ENCODE data around the gene HS3ST3A1.

The HS3ST3A1 gene

GRCh38 chr17:13491491-13491890 is 110.2 kb downstream of the HS3ST3A1 start:
- DNase-seq = no peak

DNA sequence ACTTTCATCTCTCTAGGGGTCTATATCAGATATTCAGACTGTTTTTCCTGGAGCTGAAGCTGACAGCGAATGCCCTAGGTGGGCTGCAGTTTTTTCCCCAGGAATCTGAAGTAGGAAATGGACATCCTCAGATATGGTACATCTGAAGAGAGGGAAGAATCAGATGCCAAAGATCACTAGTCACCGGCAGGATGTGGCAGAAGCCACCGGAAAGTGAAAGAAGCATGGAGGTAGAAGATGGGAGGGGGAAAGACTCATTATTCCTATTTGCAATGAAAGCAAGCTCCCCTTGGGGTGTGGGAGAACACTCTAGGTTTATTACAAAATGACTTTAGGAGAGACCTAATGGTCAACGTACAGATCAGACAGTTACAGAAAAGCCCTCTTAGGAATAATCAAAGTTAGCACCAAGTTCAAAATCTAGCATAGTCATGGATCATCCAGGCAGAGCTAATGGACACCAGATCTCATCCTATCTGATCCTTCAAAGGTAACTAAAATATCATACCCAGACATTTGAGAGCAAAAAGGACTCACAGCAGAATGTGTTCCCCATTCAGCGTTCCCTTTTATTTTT is 110.7 kb downstream of the HS3ST3A1 start:
- no peak for DNase-seq

DNA sequence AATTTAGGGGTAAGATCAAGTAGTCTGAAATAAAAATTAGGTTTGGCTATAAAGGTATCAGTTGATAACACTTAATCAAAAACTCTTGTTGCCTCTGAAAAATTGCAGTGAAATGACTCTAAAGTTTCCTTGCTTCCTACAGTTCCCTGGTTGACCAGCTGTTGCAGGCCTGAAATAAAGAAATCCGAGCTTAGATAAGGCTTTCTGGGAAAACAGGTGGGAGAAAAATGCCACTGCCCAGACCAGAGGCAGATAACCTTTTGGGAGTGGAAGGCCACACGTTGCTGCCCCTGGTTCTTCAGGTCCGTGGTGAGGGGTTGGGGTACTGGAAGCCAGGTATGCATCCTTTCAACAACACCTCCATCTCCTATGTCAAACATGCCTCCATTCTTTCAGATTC is 111.3 kb downstream of the HS3ST3A1 start:
- no peak for DNase-seq

DNA sequence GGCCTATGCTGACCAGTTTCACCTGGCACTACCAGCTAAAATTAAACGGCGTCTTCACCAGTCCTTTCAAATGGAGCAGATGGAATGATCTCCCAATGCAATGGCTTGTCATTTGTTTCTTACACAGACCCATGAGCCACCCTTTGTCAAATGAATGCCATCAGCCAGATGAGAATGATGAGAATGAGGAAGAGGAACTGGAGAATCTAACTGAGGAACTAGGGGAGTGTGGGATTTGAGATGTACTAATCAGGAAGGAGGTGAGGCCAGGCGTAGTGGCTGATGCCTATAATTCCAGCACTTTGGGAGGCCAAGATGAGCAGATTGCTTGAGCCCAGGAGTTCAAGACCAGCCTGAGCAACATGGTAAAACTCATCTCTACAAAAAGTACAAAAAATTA is 116.4 kb downstream of the HS3ST3A1 start:
- no peak for DNase-seq

GRCh38 chr17:13484020-13484419 is 117.7 kb downstream of the HS3ST3A1 start:
- no peak for DNase-seq

- no peak for DNase-seq
Observed at GRCh38 chr17:13480877-13481276, 120.9 kb downstream of the HS3ST3A1 start.

- no peak for DNase-seq
Observed at GRCh38 chr17:13478326-13478830, 123.4 kb downstream of the HS3ST3A1 start.

DNA sequence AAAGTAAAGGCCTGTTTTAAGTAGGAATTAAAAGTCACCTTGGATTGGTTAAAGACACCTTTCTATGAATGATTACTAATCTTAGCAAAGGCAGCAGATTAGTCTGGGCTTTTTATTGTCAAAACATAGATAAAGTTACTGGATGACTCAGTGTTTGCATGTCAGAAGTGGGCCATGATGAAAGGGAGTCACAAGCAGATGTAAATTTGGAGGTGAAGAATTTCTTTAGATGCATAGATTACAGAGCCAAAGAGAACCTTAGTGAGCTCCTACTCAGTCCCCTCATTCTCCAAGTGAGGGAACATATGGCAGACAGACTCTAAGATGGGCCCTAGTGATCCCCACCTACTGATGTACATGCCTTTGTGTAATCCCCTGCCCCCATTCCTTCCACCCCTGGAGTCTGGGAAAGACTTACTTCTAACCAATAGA is 124.5 kb downstream of the HS3ST3A1 start:
- DNase-seq = no peak

DNA sequence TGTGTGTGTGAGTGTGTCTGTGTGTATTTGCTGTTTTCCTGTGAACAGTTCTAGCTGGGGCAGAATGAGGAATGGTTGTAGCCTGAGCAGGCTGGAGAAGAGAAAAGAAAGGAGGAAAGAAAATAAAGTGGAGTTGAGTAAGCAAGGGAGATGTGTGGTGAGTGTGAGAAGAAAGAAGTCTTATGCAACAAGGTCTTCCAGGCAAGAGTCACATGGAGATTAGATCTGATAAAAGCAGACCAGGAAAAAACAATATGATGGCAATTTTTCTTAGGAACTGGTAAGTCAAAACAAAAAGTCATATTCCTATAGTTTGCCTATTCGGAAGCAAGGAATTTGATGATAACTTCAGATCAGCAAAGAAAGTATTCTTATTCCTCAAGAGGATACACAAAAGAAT is 125.0 kb downstream of the HS3ST3A1 start:
- DNase-seq = no peak

DNA sequence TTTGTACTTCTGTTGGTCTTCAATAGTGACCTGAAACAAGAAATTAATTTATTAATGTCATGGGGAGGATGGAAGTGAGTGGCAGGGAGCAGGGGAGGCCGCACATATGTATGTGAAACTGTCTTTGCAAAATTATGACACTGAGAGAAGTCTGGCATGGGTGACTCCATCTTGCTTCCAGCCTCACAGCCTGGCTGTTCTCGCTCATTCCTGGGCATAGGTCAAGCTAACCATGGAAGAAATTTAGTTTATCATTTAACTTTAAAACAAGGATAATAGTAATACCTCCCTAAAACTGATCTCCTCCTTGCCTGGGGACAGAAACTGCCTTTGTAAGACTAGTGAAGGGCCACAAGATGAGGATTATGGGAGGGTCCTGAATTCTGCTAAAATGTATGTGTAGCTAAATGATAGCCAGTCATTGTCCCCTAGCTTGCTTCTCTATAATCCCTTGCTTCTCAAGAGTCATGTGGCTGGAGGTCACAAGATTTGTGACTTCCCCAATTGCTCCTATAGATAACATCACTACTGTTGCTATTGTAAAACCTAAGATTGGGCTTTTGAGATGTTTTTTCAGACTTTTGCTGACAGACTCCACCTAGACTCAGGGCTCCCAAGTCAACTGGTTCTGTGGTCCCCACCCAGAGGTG is 126.0 kb downstream of the HS3ST3A1 start:
- no peak for DNase-seq

DNA sequence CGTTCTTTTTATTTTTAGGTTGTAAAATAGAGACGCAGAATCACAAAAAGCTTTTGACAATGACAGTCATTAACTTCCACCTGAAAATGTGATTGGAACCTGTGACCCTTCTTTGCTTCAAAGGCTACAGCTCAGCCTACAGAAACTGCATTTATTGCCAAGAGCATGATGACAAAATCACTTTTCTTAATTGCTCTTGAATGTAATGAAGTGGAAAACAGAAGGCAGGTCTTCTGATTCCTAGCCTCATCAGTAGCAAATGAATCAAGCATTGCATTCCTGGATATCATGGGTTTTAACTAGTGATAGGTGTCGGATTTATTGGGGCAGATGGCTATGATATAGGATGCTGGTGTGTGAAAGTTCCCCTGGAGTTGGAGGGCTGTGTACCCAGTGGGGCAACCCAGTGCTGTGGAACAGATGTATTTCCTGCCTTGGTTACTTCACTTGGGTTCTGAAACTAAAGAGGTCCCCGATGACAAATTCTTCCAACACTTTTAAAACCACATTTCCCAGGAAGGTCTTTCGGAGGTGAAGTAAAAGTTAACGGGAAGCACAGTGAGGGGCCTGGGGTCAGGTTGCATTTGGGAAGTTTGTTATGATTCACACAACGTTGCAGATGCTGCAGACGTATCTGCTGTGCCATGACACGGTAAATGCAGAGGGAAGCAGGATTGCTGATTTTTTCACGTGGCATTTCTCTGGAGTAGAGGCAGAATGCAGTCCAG is 127.5 kb downstream of the HS3ST3A1 start:
- no peak for DNase-seq

- DNase-seq = no peak
Observed at GRCh38 chr17:13465678-13466077, 136.1 kb downstream of the HS3ST3A1 start.

DNA sequence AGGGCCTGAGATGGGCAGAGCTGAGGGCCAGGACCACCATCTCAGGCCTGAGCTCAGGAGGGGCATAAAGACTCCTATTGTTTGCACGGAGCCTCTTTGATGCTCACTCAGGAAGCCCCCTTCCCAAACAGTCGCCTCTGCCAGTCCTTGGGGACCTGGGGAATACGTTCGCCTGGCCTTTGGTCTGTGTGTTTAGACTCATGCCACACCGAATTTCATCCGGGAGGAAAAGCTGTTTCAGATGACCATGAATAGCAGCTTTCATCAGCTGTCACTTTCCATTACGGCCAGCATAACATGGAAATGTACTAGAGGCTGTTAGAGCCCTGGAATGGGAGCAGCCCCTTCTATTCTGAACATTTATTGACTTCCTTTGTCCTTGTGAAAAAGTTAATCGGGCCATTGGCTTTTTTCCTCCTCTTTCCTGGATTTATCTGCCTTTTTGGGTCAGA is 139.0 kb downstream of the HS3ST3A1 start:
- DNase-seq = no peak

DNA sequence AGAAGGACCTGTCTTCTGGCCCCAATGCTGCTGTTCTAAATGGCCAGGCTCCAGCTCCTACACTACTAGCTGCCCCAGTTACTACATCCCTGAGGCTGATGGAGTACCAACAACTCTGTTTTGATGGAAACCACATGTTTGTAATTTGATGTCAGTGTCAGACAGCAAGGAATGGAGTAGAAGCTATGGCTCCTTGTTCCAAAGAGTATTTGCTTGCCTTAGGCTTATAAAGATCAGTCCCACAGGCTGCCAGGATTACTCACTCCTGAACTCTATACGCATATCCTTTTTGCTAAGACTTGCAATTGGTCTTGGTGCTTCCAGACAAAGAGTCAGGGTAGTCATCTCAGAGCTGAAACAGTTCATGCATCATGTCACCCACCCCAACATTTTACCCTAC is 139.6 kb downstream of the HS3ST3A1 start:
- DNase-seq = no peak

DNA sequence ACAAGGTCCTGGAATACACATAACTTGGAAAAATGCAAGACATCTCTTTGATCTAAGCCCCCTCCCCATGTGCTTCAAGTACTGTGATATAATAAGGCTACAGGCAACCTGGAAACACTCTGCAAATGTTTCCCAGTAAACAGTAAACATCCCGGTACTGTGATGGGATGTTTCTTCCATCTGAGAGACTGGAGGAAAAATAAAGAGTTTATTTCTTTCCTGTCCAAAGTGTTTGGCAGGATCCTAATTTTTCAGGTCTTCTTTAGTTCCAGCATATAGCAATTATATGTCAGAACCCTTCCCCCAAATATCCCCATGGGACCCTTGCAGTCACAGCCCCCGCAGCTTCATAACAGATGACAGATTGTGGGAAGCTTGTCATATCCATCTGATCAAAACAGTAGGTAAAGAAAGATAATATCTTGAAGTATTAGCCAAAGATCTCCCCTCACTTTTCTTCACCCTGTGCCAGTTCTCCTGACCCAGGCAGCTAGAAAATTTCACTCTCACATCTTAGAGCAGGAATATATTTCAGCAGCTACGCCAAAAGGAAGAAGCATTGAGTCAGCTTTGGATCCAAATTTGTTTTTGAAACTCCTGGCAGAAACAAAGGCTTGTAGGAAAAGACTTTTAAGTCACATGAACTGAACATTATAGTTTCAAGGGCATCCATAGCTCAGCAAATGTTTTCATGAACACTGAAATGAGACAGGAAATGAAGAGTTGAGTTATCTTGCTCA is 141.3 kb downstream of the HS3ST3A1 start:
- DNase-seq = no peak

DNA sequence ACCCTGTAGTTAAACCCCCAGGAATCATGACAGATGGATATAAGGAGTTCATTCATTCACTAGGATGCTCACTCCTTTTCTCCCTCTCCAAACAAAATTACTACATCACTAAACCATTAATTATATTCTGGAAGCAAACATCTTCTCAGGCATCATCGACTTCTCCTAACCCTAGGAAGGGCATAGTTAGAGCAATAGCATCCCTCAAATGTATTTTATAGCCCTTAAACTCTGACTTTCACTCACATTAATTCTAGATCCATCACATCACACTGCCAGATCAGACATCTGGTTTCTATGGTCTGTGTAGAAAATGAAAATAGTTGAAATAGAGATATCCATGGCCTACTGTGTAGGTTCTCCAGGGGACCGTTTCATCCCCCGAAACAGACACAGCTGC is 143.9 kb downstream of the HS3ST3A1 start:
- no peak for DNase-seq
